SK-N-DZ (cell line): ENCODE results near the gene OSBP2.
"Not testable (repeated sequence)": the region's sequence is repeated elsewhere in the genome, so short reads cannot be mapped to it uniquely, and the experiment has no call there.

Source experiments
- DNase-seq: peaks from one replicate; pipeline ENCODE4 v3.0.0-alpha.2; 2015; ENCODE audit warnings: low spot score

The OSBP2 gene

GRCh38 chr22:30679895-30680690 is 14.6 kb upstream of the OSBP2 start:
- not testable (repeated sequence) for DNase-seq

DNA sequence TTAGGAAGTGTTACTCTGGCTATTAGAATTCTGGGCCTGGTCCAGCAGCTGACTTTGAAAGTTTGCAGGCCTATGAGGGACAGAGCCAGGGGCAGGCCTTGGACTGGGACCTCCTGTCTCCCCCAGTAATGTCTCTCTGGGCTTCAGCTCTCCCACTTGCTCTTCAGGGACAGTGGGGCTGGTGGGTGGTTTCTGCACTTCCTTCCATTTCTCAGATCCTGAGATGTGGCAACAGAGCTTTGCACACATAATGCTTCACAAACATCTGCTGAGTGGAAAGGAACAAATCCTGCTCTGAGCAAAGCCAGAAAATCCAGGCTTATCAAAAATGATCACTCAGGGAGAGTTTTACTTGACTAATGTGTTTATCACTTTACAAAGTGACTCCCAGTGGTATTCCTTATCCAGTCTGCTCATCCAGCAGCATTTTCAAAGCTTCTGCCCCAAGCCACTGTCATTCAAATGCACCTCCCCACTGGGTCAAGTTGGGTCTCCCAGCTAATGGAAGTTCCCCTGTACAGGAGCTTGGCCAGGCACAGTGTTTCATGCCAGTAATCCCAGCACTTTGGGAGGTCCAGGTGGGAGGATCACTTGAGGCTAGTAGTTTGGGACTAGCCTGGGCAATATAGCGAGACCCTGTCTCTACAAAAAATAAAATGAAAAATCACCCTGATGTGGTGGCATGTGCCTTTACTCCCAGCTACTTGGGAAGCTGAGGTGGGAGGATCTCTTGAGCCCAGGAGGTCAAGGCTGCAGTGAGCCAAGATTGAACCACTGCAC is 13.5 kb upstream of the OSBP2 start:
- DNase-seq, result no peak

DNA sequence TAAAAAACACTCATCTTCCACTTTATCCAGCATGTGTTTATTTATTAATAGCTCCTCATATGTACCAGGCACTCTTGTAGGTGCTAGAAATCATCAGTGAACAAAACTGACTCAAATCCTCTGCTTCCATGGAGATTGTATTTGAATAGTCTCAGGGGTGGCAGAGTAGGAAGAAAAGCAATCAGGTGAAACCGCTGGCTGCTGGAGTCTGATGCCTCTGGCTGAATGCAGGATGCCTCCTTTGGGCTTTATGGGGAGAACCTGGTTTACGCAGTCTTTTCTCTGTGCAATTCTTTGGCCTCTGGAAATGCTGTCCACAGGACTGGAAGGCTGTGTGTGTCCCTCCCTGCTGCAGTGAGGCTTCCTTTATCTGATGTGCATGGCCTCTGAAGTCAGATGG is 12.8 kb upstream of the OSBP2 start:
- no peak for DNase-seq

- no peak for DNase-seq
These were observed 9.5 kb upstream of the OSBP2 start for GRCh38 chr22:30685178-30685577.

DNA sequence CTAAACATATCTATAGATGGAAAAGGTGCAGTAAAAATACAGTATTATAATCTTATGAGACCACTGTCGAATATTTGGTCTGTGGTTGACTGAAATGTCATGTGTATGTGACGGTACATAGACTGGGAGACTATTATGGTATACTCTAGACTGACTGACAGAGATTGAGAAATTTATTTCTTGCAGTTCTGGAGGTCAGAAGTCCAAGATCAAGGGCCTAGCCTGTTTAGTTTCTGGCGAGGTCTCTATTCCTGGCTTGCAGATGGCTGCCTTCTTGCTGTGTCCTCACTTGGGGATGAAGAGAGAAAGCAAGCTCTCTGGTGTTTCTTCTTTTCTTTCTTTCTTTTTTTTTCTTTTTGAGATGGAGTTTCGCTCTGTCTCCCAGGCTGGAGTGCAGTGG is 7.3 kb upstream of the OSBP2 start:
- DNase-seq, result no peak

DNA sequence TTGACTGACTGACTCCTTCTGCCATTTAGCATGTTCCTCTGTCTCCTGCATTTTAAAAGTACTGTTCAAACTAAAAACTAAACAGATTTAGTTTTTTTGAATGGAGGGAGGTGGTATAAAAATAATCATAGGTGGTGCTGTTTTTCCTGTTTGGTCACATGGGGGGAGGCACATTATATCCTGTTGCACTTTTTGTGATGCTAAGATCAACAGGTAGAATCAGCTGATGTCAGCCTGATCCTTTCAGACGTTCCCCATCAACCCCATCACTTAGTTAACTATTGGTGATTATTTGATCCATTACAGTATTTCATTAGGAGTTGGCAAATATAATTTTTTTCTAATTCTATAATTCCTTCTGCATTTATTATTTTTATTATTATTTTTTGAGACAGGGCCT is 5.1 kb upstream of the OSBP2 start:
- no peak for DNase-seq

GRCh38 chr22:30691204-30691603 is 3.5 kb upstream of the OSBP2 start:
- no peak for DNase-seq

GRCh38 chr22:30694171-30694639 is 469 bp upstream of the OSBP2 start:
- DNase-seq, result peak; percentile 40

DNA sequence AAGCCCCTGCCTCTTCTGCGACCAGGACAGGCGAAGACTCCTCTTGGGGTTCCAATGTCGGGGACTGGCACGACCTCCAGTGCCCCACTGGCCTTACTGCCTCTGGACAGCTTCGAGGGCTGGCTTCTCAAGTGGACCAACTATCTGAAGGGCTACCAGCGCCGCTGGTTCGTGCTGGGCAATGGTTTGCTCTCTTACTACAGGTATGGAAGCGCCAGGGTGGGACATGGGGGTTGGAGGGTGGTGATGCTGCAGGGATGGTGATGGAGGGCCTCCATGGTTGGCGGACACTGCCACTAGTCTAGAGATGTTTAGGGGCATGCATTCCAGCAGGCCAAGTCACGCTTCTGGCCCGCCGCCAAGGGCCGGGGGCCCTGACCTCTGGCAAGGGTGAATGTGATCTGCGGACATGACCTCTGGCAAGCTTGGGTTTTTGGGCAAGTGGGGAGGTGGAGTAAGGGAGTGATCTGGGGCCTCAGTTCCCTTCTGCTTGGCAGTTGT is 727 bp downstream of the OSBP2 start:
- no peak for DNase-seq

GRCh38 chr22:30695871-30696655 is 1.4 kb downstream of the OSBP2 start:
- DNase-seq, result no peak

DNA sequence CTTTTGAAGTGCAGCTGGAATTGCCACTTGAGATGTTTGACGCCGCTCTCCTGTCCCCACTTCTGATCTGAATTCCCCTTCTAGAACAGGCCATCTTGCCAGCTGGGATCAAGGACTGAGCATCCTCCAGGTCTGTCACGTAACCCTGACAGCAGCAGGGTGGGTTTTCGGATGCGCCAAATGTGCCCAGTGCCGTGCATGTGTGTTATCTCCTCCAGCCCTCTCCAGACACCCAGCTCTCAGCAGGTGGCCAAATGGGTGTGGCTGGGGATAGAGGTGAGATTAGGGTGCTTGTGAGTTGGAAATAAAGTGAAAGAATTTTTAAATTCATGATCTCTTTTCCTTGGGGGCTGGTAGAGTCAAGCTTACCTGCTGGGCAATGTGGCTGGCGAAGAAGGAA is 3.3 kb downstream of the OSBP2 start:
- DNase-seq, result no peak

DNA sequence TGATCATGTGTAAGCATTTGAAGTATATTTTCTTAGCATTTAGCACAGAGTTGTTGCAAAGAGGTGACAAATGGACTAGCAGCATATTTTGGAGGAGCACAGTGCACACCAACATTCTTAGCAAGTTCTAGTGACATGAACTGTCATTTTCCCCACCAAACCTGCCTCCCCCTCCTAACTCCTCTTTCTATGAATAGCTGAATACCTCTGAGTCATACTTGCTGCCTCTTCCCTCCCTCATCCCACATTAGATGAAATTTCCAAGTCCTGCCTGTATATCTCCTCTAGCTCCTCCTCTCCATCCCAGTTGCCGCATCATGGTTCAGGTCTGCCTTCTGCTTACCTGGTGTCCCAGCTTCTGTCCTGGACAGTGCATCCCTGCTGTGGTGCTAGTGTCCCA is 7.2 kb downstream of the OSBP2 start:
- DNase-seq, result no peak

GRCh38 chr22:30702856-30703255 is 8.2 kb downstream of the OSBP2 start:
- DNase-seq, result no peak

DNA sequence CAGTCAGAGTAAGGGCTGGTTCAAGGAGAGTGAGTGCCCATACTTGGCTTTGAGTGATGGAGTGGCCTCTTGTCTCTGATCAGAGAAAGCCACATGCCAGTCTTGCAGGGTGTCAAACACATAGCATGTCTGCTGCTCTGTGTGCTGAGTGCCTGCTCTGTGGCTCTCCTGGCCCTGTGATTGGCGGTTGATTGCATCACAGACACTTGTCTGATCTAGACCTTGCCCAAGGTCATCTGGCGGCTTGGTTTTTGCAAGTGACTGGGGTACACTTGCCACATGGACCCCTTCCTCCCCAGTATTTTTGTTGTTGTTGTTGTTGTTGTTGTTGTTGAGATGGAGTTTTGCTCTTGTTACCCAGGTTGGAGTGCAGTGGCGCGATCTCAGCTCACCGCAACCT is 10.3 kb downstream of the OSBP2 start:
- DNase-seq, result no peak

- no peak for DNase-seq
These were observed 11.3 kb downstream of the OSBP2 start for GRCh38 chr22:30705710-30706651.

- not testable (repeated sequence) for DNase-seq
These were observed 15.3 kb downstream of the OSBP2 start for GRCh38 chr22:30709980-30710379.

DNA sequence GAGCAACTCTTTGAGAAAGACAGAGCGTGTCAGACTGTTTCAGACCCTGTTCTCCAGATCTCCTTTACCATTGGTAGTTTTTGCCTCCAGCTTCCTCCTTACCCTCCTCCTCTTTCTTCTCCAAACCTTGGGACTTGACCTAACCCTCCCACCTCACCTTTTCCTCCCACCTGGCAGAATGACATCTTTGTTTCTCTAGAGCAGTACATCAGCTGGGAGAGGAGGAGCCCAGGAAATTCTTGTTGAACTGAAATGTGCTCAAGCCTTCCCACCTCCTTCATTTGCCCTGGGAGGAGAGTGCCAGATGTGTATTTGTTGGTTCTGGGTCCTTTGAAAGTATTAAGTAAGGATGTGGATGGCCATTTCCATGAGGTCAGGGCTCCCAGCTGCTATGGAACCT is 17.4 kb downstream of the OSBP2 start:
- no peak for DNase-seq

DNA sequence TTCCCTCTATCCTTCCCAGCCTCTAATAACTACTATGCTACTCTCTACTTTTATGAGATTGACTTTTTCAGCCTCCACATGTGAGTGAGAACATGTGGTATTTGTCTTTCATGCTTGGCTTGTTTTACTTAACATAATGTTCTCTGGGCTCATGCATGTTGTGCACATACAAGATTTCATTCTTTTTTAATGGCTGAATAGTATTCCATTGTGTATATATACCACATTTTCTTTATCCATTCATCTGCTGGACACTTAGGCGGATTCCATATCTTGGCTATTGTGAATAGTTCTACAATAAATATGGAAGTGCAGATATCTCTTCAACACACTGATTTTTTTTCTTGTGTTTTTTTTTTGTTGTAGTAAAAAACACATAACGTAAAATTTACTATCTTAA is 19.4 kb downstream of the OSBP2 start:
- DNase-seq, result no peak

DNA sequence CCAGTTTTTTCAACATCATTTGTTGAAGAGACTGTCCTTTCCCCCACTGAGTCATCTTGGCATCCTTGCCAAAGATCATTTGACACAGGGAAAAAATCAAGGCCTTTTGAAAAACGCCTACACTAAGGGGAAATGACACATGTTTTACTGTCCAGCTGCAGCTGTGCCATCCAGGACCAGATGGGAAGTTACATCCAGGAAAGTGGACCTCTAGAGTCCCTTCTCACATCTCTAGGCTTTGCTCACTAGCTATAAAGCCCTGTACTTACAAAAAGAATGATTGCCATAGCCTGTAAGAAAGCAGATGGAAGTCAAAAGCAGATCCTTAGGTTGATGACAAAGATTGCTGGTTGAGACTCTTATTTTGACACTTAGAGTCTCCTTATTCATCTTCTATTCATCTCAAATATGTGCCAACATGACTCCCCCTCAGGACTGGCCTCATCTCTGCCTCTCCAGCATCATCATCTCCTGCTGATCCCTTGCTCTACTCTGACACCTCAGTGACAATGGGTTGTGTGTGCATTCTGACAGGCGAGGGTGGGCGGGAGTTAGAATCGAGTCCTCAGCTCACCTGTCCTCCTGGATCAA is 22.8 kb downstream of the OSBP2 start:
- DNase-seq, result no peak

- DNase-seq, result no peak
These were observed 23.3 kb downstream of the OSBP2 start for GRCh38 chr22:30717952-30718351.
